GM06990 (cell line): Measurements from ENCODE around the gene GABPA.
A peak's percentile ranks its signal among the peaks of the same experiment; 100 is the strongest.
"Not testable (repeated sequence)": the region's sequence is repeated elsewhere in the genome, so short reads cannot be mapped to it uniquely, and the experiment has no call there.

ENCODE experiments used
- DNase-seq: peaks from one replicate; pipeline ENCODE4 v3.0.0-alpha.2; 2011; ENCODE audit not compliant: insufficient read length; ENCODE audit errors: extremely low read depth
- H3K27me3 ChIP-seq: replicated peaks from 2 replicates; pipeline ENCODE4 v1.6.0; 2011; ENCODE audit warnings: low read length; ENCODE audit not compliant: control insufficient read depth, insufficient read depth
- H3K36me3 ChIP-seq: 2 replicates; pipeline ENCODE4 v1.5.1; 2011; ENCODE audit warnings: low read length; ENCODE audit not compliant: control insufficient read depth, insufficient read depth
- H3K4me3 ChIP-seq: replicated peaks from 2 replicates; pipeline ENCODE4 v1.5.1; 2011; ENCODE audit warnings: low read depth, mild to moderate bottlenecking, control low read depth, low read length
- CTCF ChIP-seq: IDR thresholded peaks from 2 replicates; pipeline ENCODE4 v1.5.1; 2011; ENCODE audit warnings: low read length, control low read depth, mild to moderate bottlenecking, inconsistent platforms; ENCODE audit not compliant: insufficient read depth, poor library complexity, severe bottlenecking

Gene GABPA

GRCh38 chr21:25700741-25701140 lies 34.0 kb upstream of the GABPA start:
- Histone ChIP-seq H3K27me3 (no peaks in the 10 kb centered on the region), H3K36me3 (no peaks in the 10 kb centered on the region), H3K4me3 (no peak overlapping the region)
- DNase-seq = no peak
- TF ChIP-seq CTCF = no peak

- no peaks in the 10 kb centered on the region for H3K36me3 ChIP-seq
- H3K4me3 ChIP-seq = no peak overlapping the region
- no peaks in the 10 kb centered on the region for H3K27me3 ChIP-seq
- no peak for DNase-seq
- TF ChIP-seq CTCF = no peak
Measured at GRCh38 chr21:25701529-25701928, 33.2 kb upstream of the GABPA start.

- Histone ChIP-seq H3K4me3 (no peak overlapping the region), H3K27me3 (no peaks in the 10 kb centered on the region), H3K36me3 (no peaks in the 10 kb centered on the region)
- TF ChIP-seq CTCF = peak; percentile 75
- no peak for DNase-seq
Measured at GRCh38 chr21:25708467-25709065, 26.2 kb upstream of the GABPA start.

- no peak for DNase-seq
- Histone ChIP-seq H3K4me3 (no peak overlapping the region), H3K36me3 (no peaks in the 10 kb centered on the region)
Measured at GRCh38 chr21:25709684-25710265, 25.0 kb upstream of the GABPA start.

GRCh38 chr21:25710550-25710949 lies 24.2 kb upstream of the GABPA start:
- Histone ChIP-seq H3K27me3 (no peaks in the 10 kb centered on the region), H3K36me3 (no peaks in the 10 kb centered on the region), H3K4me3 (no peak overlapping the region)
- no peak for TF ChIP-seq CTCF
- no peak for DNase-seq

More at GRCh38 chr21:25709684-25710265, 25.0 kb upstream of the GABPA start:
- H3K27me3 ChIP-seq = no peaks in the 10 kb centered on the region
- TF ChIP-seq CTCF = no peak

GRCh38 chr21:25714066-25714465 lies 20.7 kb upstream of the GABPA start:
- H3K36me3 ChIP-seq, H3K27me3 ChIP-seq, DNase-seq, H3K4me3 ChIP-seq: not testable (repeated sequence)
